Cardiac muscle cell (in vitro differentiated cells and primary cell): ENCODE results near the gene TRPC4AP. TPM values are rescaled to one million over a fixed set of nuclear protein-coding genes. Genes with fewer than 3 reads are reported as not detected.

Experiments used
- DNase-seq, 2 donors: peaks; one replicate each; pipeline versions ENCODE4 v3.0.0 to v3.0.0-alpha.2; 2010 to 2017; ENCODE audit warnings: low read depth in 1 of 2, low spot score in 1 of 2
- H3K27ac ChIP-seq: fragments of 200-600 bp; sonication (generic); 2 replicates; pipeline ENCODE4 v1.5.1; 2016
- H3K27me3 ChIP-seq: fragments of 200-600 bp; sonication (generic); 2 replicates; pipeline ENCODE4 v1.6.0; 2016; ENCODE audit warnings: control low read depth
- H3K36me3 ChIP-seq: fragments of 200-600 bp; sonication (generic); 2 replicates; pipeline ENCODE4 v1.5.1; 2016; ENCODE audit warnings: control low read depth
- H3K4me1 ChIP-seq: fragments of 200-600 bp; sonication (generic); 2 replicates; pipeline ENCODE4 v1.8.1; 2017; ENCODE audit warnings: low read depth, mild to moderate bottlenecking, mixed run types
- H3K4me3 ChIP-seq: fragments of 200-600 bp; sonication (generic); 2 replicates; pipeline ENCODE4 v1.5.1; 2016; ENCODE audit warnings: mild to moderate bottlenecking
- H3K9me3 ChIP-seq: fragments of 200-600 bp; sonication (generic); 2 replicates; pipeline ENCODE4 v1.5.1; 2017; ENCODE audit warnings: low read depth, mild to moderate bottlenecking, control low read depth
- polyA plus RNA-seq: library from polyadenylated mRNA; unstranded; fragments of >200 nt; fragmentation: Nextera tagmentation; extraction: Ambion mirVana; gene quantifications from 2 replicates; pipeline ENCODE4 v1.2.1, GENCODE V29; 2016
- total RNA-seq: library from RNA; depleted of rRNA; stranded (reverse); fragments of >200 nt; gene quantifications from 2 replicates; pipeline ENCODE4 v1.2.3, GENCODE V29; 2016
- TF ChIP-seq, protein P1 (sequence below): IDR thresholded peaks from 2 replicates; pipeline ENCODE4 v1.5.1; 2012; ENCODE audit warnings: low read depth, mild to moderate bottlenecking, low read length

Gene TRPC4AP
- total and polyA plus RNA-seq, 2 experiments from 2014 or later: 120 to 123 TPM

- Histone ChIP-seq H3K27ac (peak overlapping the region; percentile 20), H3K27me3 (no peaks in the 10 kb centered on the region), H3K4me1 (peaks cover 36% of the 10 kb centered on the region), H3K9me3 (no peaks in the 10 kb centered on the region), H3K36me3 (peaks cover 33% of the 10 kb centered on the region), H3K4me3 (no peak overlapping the region)
- DNase-seq: peak in 1 of 2 donors; percentile 88
- TF ChIP-seq, protein P1, sequence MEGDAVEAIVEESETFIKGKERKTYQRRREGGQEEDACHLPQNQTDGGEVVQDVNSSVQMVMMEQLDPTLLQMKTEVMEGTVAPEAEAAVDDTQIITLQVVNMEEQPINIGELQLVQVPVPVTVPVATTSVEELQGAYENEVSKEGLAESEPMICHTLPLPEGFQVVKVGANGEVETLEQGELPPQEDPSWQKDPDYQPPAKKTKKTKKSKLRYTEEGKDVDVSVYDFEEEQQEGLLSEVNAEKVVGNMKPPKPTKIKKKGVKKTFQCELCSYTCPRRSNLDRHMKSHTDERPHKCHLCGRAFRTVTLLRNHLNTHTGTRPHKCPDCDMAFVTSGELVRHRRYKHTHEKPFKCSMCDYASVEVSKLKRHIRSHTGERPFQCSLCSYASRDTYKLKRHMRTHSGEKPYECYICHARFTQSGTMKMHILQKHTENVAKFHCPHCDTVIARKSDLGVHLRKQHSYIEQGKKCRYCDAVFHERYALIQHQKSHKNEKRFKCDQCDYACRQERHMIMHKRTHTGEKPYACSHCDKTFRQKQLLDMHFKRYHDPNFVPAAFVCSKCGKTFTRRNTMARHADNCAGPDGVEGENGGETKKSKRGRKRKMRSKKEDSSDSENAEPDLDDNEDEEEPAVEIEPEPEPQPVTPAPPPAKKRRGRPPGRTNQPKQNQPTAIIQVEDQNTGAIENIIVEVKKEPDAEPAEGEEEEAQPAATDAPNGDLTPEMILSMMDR: no peak
Measured at GRCh38 chr20:35006531-35006971, 86.1 kb downstream of the TRPC4AP start.

- no peaks in the 10 kb centered on the region for H3K9me3 ChIP-seq
- H3K4me3 ChIP-seq: no peak overlapping the region
- TF ChIP-seq, protein P1: no peak
- DNase-seq: no peak
- H3K27ac ChIP-seq: peak overlapping the region; percentile 20
- H3K27me3 ChIP-seq: no peaks in the 10 kb centered on the region
- peaks cover 37% of the 10 kb centered on the region for H3K36me3 ChIP-seq
- peaks cover 31% of the 10 kb centered on the region for H3K4me1 ChIP-seq
Measured at GRCh38 chr20:35006009-35006408, 86.6 kb downstream of the TRPC4AP start.

DNA sequence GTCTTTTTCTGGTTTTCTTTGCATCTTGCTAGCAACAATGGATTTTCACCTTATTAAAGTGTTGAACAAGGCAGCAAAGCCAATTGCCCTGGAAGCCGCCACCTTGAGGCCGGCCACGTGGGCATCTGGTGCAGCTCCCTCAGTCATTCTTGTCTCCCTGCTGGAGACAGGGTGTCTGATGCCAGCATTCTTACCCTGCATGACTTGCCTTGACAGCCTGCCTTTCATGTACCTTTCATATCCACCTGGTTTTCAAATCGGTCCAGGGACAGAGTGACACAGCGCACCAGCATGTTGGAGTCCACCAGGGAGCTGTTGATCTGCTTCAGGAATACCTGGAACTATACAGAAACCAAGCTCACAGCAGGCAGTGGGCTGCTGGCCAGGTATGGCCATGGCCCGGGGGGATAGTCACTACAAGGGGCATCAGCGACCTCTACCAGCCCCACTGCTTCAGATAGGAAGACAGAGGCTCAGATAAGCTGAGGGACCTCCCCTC lies 87.1 kb downstream of the TRPC4AP start:
- TF ChIP-seq, protein P1: no peak
- Histone ChIP-seq H3K36me3 (peaks cover 40% of the 10 kb centered on the region), H3K27ac (peak overlapping the region; percentile 20), H3K4me1 (peaks cover 26% of the 10 kb centered on the region), H3K4me3 (no peak overlapping the region), H3K27me3 (no peaks in the 10 kb centered on the region), H3K9me3 (no peaks in the 10 kb centered on the region)
- no peak for DNase-seq

DNA sequence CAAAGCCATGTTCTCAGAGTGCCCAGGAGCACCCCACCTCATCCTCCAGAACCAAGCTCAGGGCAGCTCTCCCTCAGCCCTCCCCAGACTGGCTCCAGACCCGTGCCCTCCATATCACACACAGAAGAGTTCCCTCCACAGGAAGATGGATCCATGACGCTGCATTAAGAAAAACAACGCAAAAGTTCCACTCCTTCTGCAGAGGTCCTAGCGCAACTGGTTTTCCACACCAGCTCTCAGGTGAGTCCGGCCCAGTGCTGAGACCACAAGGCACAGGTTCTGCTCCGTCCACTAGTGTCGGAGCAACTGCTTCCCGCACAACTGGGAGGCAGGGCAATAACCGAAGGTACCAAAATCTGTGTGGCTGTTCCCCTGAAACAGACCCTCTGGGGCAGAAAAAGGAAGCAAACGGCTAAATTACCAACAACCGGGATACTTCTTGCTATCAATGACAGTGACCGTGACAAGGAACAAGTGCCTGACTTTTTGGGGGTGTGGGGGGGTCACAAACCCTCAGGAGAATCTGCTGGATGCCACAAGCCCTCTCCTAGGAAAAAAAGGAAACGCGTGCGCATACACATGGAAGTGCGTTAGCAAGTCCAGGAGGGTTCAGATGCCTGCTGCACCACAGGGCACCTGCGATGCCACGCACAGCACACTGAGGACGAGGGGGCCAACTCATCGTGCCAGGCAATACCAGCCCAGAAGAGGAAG lies 87.7 kb downstream of the TRPC4AP start:
- Histone ChIP-seq H3K27ac (no peak overlapping the region), H3K4me1 (peaks cover 20% of the 10 kb centered on the region), H3K27me3 (no peaks in the 10 kb centered on the region), H3K36me3 (peaks cover 47% of the 10 kb centered on the region), H3K9me3 (no peaks in the 10 kb centered on the region), H3K4me3 (no peak overlapping the region)
- no peak for DNase-seq
- TF ChIP-seq, protein P1: no peak

DNA sequence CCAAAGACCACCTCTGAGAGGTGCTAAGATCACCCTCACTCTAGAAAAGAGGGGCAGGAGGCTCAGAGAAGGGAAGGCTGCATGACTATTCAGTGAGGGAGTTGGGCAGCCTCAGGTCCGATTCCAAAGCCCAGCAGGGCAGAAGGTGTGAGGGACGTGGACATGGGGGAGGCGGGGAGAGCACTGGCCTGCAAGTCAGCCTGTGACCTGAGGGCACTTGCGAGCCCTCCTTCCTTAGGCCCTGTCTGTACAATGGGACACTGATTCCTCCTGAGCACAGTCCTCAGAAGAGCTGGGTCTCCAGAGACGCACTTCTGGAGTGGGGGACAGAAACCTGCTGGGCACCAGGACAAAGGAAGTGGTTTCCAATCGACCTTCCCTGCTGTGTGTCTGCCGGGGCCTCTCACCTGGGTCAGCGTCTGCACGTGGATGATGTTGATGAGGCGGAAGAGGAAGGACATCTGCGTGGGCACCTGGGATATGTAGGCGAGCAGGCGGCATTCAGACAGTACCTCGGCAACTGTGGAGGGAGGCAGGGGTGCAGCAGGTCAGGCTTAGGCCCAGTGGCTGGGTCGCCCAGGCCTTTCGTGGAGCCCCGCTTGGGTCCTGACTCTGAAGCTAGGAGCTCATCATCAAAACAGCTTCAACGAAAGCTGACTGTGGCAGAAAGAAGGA lies 88.4 kb downstream of the TRPC4AP start:
- H3K36me3 ChIP-seq: peaks cover 49% of the 10 kb centered on the region
- TF ChIP-seq, protein P1: no peak
- H3K4me3 ChIP-seq: no peak overlapping the region
- peaks cover 14% of the 10 kb centered on the region for H3K4me1 ChIP-seq
- no peak for DNase-seq
- H3K27ac ChIP-seq: peak overlapping the region; percentile 25
- no peaks in the 10 kb centered on the region for H3K9me3 ChIP-seq
- H3K27me3 ChIP-seq: no peaks in the 10 kb centered on the region
